Measurements from ENCODE around the gene JMJD1C. TPM values are rescaled to one million over a fixed set of nuclear protein-coding genes. Genes with fewer than 3 reads are reported as not detected.

Gene JMJD1C
- total RNA-seq, 1 donor from 2014 or later = 105 TPM

- H3K4me3 ChIP-seq = no peak overlapping the region
- intact Hi-C loops (cut with DNase I) = no loop called here
- no peaks in the 10 kb centered on the region for H3K9me3 ChIP-seq
- H3K27ac ChIP-seq = no peak overlapping the region
- no peak for DNase-seq (ENCODE audit: extremely low spot score in 2 of 2)
- no peaks in the 10 kb centered on the region for H3K27me3 ChIP-seq
- no peak for TF ChIP-seq POLR2AphosphoS5 (IDR thresholded peaks at IDR 0.05; ENCODE audit: insufficient read depth in 1 of 2, low read depth in 1 of 2)
- no peak for TF ChIP-seq POLR2A (IDR thresholded peaks at IDR 0.05)
- TF ChIP-seq CTCF (IDR thresholded peaks at IDR 0.05) = no peak
- no peaks in the 10 kb centered on the region for H3K36me3 ChIP-seq
- no peaks in the 10 kb centered on the region for H3K4me1 ChIP-seq
Observed at GRCh38 chr10:63392224-63392623, 73.6 kb downstream of the JMJD1C start.

- H3K27me3 ChIP-seq = no peaks in the 10 kb centered on the region
- intact Hi-C loops (cut with DNase I) = no loop called here
- no peaks in the 10 kb centered on the region for H3K9me3 ChIP-seq
- no peak overlapping the region for H3K4me3 ChIP-seq
- no peaks in the 10 kb centered on the region for H3K36me3 ChIP-seq
- TF ChIP-seq POLR2AphosphoS5 (IDR thresholded peaks at IDR 0.05; ENCODE audit: insufficient read depth in 1 of 2, low read depth in 1 of 2) (no peak), POLR2A (IDR thresholded peaks at IDR 0.05) (no peak), CTCF (IDR thresholded peaks at IDR 0.05) (no peak)
- H3K27ac ChIP-seq = no peak overlapping the region
- H3K4me1 ChIP-seq = no peaks in the 10 kb centered on the region
- DNase-seq (ENCODE audit: extremely low spot score in 2 of 2) = no peak
Observed at GRCh38 chr10:63391812-63392211, 74.0 kb downstream of the JMJD1C start.

- no peaks in the 10 kb centered on the region for H3K36me3 ChIP-seq
- H3K27ac ChIP-seq = no peak overlapping the region
- no peak overlapping the region for H3K4me3 ChIP-seq
- intact Hi-C loops (cut with DNase I) = no loop called here
- DNase-seq (ENCODE audit: extremely low spot score in 2 of 2) = no peak
- no peak for TF ChIP-seq CTCF (IDR thresholded peaks at IDR 0.05)
- no peak for TF ChIP-seq POLR2AphosphoS5 (IDR thresholded peaks at IDR 0.05; ENCODE audit: insufficient read depth in 1 of 2, low read depth in 1 of 2)
- TF ChIP-seq POLR2A (IDR thresholded peaks at IDR 0.05) = no peak
- H3K9me3 ChIP-seq = no peaks in the 10 kb centered on the region
- no peaks in the 10 kb centered on the region for H3K4me1 ChIP-seq
- H3K27me3 ChIP-seq = no peaks in the 10 kb centered on the region
Observed at GRCh38 chr10:63390521-63390920, 75.3 kb downstream of the JMJD1C start.

GRCh38 chr10:63388421-63389031 lies 77.3 kb downstream of the JMJD1C start:
- Histone ChIP-seq H3K4me3 (no peak overlapping the region), H3K27me3 (no peaks in the 10 kb centered on the region), H3K9me3 (no peaks in the 10 kb centered on the region), H3K4me1 (no peaks in the 10 kb centered on the region), H3K27ac (no peak overlapping the region), H3K36me3 (no peaks in the 10 kb centered on the region)
- intact Hi-C loops (cut with DNase I) = no loop called here
- no peak for DNase-seq (ENCODE audit: extremely low spot score in 2 of 2)
- TF ChIP-seq POLR2AphosphoS5 (IDR thresholded peaks at IDR 0.05; ENCODE audit: insufficient read depth in 1 of 2, low read depth in 1 of 2) = no peak
- TF ChIP-seq CTCF (IDR thresholded peaks at IDR 0.05) = no peak
- no peak for TF ChIP-seq POLR2A (IDR thresholded peaks at IDR 0.05)

- TF ChIP-seq CTCF (IDR thresholded peaks at IDR 0.05) (no peak), POLR2AphosphoS5 (IDR thresholded peaks at IDR 0.05; ENCODE audit: insufficient read depth in 1 of 2, low read depth in 1 of 2) (no peak), POLR2A (IDR thresholded peaks at IDR 0.05) (no peak)
- Histone ChIP-seq H3K4me3 (no peak overlapping the region), H3K4me1 (peaks cover 17% of the 10 kb centered on the region), H3K27ac (no peak overlapping the region), H3K27me3 (no peaks in the 10 kb centered on the region), H3K36me3 (no peaks in the 10 kb centered on the region), H3K9me3 (no peaks in the 10 kb centered on the region)
- intact Hi-C loops (cut with DNase I) = no loop called here
- DNase-seq (ENCODE audit: extremely low spot score in 2 of 2) = no peak
Observed at GRCh38 chr10:63385254-63385653, 80.5 kb downstream of the JMJD1C start.
